Hippocampal formation (tissue), 2 donors: ENCODE data around the gene ZNF514.

Experiments
- DNase-seq, 2 donors: peaks; one replicate each; lab custom pipeline; 2025; lab: John Stamatoyannopoulos, UW

The ZNF514 gene

DNA sequence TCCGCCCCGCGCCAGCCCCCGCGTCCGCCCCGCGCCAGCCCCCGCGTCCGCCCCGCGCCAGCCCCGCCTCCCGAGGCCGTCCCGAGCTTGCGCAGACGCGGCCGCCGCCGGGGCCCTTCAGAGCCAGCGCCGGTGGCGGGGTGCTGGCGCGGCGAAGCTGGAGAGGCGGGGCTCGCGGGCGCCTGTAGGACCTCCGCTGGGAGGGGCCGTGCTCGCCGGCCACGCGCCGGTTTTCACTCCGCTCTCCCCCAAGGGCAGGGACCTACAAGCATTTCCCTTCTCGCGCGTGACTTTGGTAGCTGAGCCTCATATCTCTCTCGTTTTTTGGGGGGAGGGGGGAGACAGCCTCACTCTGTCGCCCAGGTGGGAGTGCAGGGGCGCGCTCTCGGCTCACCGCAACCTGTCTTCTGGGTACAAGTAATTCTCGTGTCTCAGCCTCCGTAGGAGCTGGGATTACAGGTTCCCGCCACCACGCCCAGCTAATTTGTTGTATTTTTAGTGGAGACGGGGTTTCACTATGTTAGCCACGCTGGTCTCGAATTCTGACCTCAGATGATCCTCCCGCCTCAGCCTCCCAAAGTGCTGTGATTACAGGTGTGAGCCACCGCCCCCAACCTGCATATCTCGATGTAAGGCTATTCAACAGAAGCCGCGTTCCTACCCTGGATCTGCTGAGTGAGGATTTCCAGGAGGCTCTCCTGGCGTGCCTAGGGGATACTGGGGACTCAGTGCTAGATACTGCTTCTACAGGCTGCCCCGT, at the start of gene ZNF514:
ZNF514 (minus strand) TSS at position 159 of the 760 bp plus-strand sequence. CDS start 6,595 bp downstream, outside the sequence.
- DNase-seq = peak; percentile 54 to 79

- no peak for DNase-seq
These were observed 48.5 kb upstream of the ZNF514 start for GRCh38 chr2:95208106-95208505.

- peak; percentile 91 to 92 for DNase-seq
These were observed 47.7 kb upstream of the ZNF514 start, which contains the start of gene ZNF892 for GRCh38 chr2:95207111-95207961. Gene ZNF892 (plus strand): TSS chr2:95207521. CDS start chr2:95207816, 295 bp downstream.

- DNase-seq = no peak
These were observed 46.4 kb upstream of the ZNF514 start for GRCh38 chr2:95206096-95206495.

DNA sequence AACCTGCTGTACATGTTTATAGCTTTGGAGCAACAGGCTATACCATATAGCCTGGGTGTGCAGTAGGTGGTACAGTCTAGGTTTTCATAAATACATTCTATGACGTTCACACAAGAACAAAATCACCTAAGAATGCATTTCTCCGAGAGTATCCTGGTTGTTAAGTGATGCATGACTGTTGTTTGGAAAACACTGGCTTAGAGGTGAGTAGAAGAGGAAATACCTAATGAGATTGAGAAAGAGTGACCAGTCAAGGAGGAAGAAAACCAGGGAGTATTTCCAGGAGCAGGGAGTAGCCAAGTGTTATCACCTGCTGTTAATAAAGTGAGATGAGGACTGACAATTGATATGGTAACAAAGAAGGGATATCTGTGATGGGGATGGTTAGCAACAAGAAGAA, 44.7 kb upstream of the ZNF514 start:
- no peak for DNase-seq

DNA sequence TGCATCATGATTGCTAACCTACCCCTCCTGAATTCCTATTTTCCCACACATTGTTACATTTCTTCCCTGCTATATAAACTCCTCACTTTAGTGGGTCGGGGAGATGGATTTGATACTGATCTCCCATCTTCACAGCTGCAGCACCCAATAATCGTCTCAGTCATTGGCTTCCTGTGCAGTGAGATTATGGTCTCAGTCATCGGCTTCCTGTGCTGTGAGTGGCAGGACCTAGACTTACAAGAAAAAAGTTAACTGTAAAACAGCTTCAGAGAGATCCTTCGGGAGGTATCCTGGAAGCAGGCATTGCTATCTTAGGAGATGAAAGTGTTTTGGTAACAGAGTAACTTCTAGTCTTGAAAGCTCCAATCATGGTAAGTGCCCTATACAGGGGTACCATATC, 44.3 kb upstream of the ZNF514 start:
- DNase-seq = no peak

DNA sequence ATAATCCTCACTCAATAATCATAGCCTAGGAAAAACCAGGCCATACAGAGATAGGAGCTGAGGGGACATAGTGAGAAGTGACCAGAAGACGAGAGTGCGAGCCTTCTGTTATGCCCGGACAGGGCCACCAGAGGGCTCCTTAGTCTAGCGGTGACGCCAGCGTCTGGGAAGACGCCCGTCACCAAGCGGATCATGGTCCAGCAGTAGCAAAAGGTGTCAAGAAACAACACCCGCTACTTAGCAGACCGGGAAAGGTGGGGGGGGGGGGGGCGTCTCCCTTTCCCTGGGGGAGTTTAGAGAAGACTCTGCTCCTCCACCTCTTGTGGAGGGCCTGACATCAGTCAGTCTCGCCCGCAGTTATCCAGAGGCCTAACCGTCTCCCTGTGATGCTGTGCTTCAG, 33.3 kb upstream of the ZNF514 start:
- DNase-seq = peak; percentile 2 to 44

GRCh38 chr2:95185973-95186372, 26.3 kb upstream of the ZNF514 start:
- no peak for DNase-seq

DNA sequence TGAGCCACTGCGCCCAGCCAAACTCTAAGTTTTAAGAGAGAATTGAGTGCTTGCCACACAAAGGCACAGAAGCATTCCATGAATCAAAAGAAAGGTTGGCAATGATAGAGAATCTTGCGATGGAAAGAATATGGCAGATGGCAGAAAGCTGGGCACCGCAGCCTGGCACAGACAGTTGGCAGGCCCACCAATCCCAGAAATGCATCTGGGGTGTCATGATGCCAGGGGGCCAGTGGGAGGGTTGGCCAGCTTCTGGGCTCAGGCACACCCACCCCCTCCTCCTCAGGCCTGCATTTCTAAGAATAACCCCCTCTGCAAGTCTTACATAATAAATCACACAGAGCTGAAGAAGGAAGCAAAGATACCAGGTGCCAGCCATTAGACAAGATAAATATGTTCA, 25.5 kb upstream of the ZNF514 start:
- DNase-seq = no peak

DNA sequence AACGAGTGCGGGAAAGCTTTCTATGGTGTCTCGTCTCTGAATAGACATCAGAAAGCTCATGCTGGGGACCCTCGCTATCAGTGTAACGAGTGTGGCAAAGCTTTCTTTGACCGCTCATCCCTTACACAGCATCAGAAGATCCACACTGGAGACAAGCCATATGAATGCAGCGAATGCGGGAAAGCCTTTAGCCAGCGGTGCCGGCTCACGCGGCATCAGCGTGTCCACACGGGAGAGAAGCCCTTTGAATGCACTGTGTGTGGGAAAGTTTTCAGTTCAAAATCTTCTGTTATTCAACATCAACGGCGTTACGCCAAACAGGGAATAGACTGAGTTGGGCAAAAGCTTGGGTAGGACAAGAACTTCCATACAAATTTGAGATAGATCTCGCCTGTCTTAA, 22.1 kb upstream of the ZNF514 start:
- DNase-seq = no peak

DNA sequence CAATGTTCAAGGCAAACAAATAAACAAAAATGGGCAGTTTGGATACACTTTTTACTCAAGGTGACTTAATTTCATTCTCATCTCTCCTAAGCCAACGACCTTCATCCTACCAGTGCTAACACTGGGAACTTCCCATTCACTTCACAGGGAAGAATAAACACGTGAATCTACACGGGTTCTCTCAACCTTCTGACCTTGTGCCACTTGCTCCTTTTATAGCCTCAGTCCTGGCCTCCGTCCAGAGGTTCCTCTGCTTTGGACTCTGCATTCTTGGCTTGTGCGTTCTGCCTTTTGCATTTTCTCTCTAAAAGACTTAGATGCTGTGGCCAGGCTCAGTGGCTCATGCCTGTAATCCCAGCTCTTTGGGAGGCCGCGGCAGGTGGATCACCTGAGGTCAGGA, 19.8 kb upstream of the ZNF514 start:
- no peak for DNase-seq

GRCh38 chr2:95174031-95174542, 14.4 kb upstream of the ZNF514 start:
- DNase-seq = no peak

- no peak for DNase-seq
These were observed 12.3 kb upstream of the ZNF514 start for GRCh38 chr2:95171902-95172301.

DNA sequence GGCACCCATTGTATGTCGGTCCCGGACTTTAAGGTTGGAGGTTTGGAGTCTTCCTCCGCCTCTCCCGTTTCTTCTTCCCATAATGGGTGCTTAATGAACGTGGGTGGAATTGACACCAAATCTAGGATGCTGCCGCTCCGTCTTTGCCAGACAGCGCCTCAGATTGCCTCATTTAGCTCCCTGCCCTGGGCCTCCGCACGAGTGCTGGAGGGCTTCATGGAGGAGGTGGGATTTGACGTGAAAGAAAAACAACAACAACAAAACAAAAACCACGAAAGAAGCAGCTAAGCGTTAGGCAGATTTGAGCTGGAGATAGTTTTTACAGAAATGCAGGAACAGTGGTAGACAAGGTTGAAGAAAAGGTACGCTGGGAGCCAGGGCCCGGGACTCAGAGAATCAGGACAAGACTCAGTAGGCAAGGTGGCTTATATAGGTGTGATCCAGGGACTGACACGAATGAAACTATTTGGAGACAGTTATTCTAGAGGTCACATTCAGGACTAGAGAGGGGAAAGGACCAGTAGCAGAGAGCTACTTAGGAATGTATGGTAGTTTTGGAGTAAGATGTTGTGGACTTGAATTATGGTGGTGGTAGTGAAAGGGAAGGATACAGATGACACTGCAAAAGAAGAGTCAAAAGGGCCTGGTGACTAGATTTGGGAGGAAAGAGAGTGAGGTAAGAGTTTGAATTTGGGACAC, 6.6 kb upstream of the ZNF514 start:
- DNase-seq = no peak

DNA sequence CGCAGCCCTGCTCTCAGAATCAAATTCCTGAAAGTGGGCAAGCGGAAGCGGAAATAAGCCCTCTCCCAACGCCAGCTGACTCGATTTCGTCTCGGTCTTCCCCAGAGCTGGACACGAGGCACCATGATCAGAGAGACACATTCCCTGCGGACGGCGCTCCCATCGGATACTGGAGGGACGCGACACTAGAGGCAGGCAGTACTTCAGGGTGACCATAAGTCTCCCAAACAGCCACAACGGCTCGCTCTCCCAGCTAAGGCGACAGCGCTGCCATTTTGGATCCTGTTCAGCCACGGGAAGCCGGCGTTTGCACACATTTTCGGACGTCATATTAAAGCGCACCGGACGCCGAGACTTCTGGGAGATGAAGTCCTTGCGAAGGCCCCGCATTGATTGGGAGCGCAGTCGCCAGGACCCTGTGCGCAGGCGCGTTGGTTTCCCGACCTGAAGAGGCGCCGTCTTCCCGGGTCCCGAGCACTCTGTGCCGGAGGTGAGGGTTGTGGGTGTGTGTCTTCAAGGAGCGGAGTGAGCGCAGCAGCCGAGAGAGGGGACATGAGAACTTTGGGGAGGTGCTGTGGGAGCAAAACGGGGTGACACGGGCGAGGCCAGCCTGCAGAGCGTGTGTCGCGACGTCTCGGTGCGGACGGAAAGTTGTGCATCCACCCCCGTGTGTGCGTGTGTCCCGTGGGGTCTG, 5.9 kb upstream of the ZNF514 start, which contains the start of gene ZNF2:
ZNF2 (plus strand) TSS at position 439 of the 694 bp plus-strand sequence. CDS start 10,418 bp downstream, outside the sequence.
- peak; percentile 94 to 95 for DNase-seq

GRCh38 chr2:95165030-95165370, 5.4 kb upstream of the ZNF514 start:
- no peak for DNase-seq

- DNase-seq = peak in 1 of 2 donors; percentile 56
These were observed 593 bp downstream of the ZNF514 start for GRCh38 chr2:95158891-95159619.

DNA sequence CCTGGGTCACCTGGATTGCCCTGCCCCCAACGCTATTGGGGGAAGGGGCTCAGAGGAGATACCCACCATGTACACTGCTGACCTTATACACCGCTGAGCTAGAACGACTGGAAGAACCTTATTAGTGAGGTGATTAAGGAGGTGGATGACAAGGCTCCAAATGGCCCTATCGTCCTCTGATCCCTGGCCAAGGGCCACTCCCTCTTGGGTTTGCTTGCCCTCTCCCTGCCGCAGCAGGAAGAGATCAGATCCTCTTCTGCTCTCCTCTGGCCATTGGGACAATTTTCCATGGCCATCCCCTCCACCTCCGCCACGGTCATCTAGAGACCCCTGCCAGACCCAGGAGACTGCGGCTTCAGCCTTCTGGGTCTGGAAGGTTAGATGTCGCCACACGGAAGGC, 1.2 kb downstream of the ZNF514 start:
- DNase-seq = no peak

- DNase-seq = no peak
These were observed 10.2 kb downstream of the ZNF514 start for GRCh38 chr2:95149397-95149984.

DNA sequence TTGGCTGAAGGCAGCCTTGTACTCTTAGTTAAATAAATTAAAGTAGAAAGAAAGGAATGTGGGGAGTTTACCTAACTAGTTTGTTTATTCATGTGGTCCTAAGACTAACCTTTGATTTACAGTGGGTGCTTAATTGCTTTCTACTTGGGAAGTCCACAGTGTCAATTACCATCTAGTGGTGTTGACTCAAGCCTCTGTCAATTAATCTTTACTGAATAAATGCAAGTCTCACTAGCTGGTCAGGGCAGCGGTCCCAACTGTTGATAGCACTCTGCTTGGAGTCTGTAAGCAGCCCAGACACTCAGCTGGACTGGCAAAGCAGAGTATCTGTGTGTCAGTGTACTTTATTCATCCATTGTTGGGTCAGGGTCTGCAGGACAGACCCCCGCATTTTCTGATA, 15.8 kb downstream of the ZNF514 start:
- no peak for DNase-seq
